Fibroblast of lung (primary cell): ENCODE data around the gene PASD1.

Source experiments
- CTCF ChIP-seq, 2 donors: IDR thresholded peaks in 1 of 2; conservative IDR thresholded peaks in 1 of 2; 1 replicate in 1 of 2; 2 replicates in 1 of 2; pipeline ENCODE4 v1.5.1; 2011 to 2012; ENCODE audit warnings: low read length in 2 of 2, control low read depth in 1 of 2, inconsistent platforms in 1 of 2, low read depth in 1 of 2, mild to moderate bottlenecking in 1 of 2
- EZH2 ChIP-seq: IDR thresholded peaks from 2 replicates; pipeline ENCODE4 v1.5.1; 2012; ENCODE audit warnings: low read length, control low read depth, mild to moderate bottlenecking; ENCODE audit errors: missing control alignments

- no peak for TF ChIP-seq CTCF (conservative IDR thresholded peaks at IDR 0.05 in 1 of 2, IDR thresholded peaks at IDR 0.05 in 1 of 2; ENCODE audit: low read depth in 1 of 2, low read length in 2 of 2)
- TF ChIP-seq EZH2, result no peak
These were observed 7.1 kb downstream of the PASD1 start for GRCh38 chrX:151570561-151570960.
